WTC11 (cell line): ENCODE results near the gene PCDHGC4. TPM values are rescaled to one million over a fixed set of nuclear protein-coding genes. Genes with fewer than 3 reads are reported as not detected.

ENCODE experiments used
- ATAC-seq: fragments of 200-7000 bp; cut with Tn5 transposase; 2 replicates; pipeline ENCODE4 v1.10.0; 2021; ENCODE audit warnings: mild to moderate bottlenecking, moderate library complexity
- CTCF ChIA-PET: fragments of 300-600 bp; sonication (Branson Sonifier 250); formaldehyde crosslinking; loops from one replicate; lab custom pipeline; 2021; ENCODE audit warnings: antibody characterized with exemption; lab: Charles Lee
- POLR2A ChIA-PET: fragments of 350-600 bp; sonication (Branson Sonifier 250); formaldehyde crosslinking; loops from one replicate; lab custom pipeline; 2021; ENCODE audit warnings: antibody characterized with exemption; lab: Charles Lee
- DNase-seq: peaks from one replicate; pipeline ENCODE4 v3.0.0; 2021; ENCODE audit warnings: low spot score
- H3K27ac Mint-ChIP-seq: 2 replicates; pipeline ENCODE4 v1.8.0; 2021; ENCODE audit warnings: mixed read lengths
- H3K27me3 Mint-ChIP-seq: 2 replicates; pipeline ENCODE4 v1.8.0; 2021; ENCODE audit warnings: low read depth, mild to moderate bottlenecking, moderate library complexity, mixed read lengths
- H3K36me3 Mint-ChIP-seq: 2 replicates; pipeline ENCODE4 v1.8.0; 2021; ENCODE audit warnings: mixed read lengths
- H3K4me1 Mint-ChIP-seq: 2 replicates; pipeline ENCODE4 v1.8.0; 2022; ENCODE audit warnings: mixed read lengths
- H3K4me3 Mint-ChIP-seq: 2 replicates; pipeline ENCODE4 v1.8.0; 2021; ENCODE audit warnings: mild to moderate bottlenecking, moderate library complexity, mixed read lengths
- H3K9me3 Mint-ChIP-seq: 2 replicates; pipeline ENCODE4 v1.8.0; 2021; ENCODE audit warnings: mixed read lengths
- CREM ChIP-seq: sonication (generic); formaldehyde crosslinking; IDR thresholded peaks from 2 replicates; pipeline ENCODE4 v1.8.1; 2022; ENCODE audit warnings: mild to moderate bottlenecking, missing genetic modification reagents, moderate library complexity
- ETV6 ChIP-seq: sonication (generic); formaldehyde crosslinking; IDR thresholded peaks from 2 replicates; pipeline ENCODE4 v1.8.1; 2022; ENCODE audit warnings: mild to moderate bottlenecking, missing genetic modification reagents
- FOXK1 ChIP-seq: sonication (generic); formaldehyde crosslinking; IDR thresholded peaks from 2 replicates; pipeline ENCODE4 v1.8.0; 2022; ENCODE audit warnings: mild to moderate bottlenecking, moderate library complexity, missing genetic modification reagents
- FOXP4 ChIP-seq: sonication (generic); formaldehyde crosslinking; IDR thresholded peaks from 2 replicates; pipeline ENCODE4 v1.8.0; 2022; ENCODE audit warnings: mild to moderate bottlenecking, missing genetic modification reagents
- GABPB1 ChIP-seq: sonication (generic); formaldehyde crosslinking; IDR thresholded peaks from 2 replicates; pipeline ENCODE4 v1.8.1; 2023; ENCODE audit warnings: mild to moderate bottlenecking, missing genetic modification reagents
- GTF2I ChIP-seq: fragments of 250-450 bp; sonication (Bioruptor Pico); conservative IDR thresholded peaks from 2 replicates; pipeline ENCODE4 v1.4.0; 2021; ENCODE audit warnings: mild to moderate bottlenecking
- NR1H2 ChIP-seq: sonication (generic); formaldehyde crosslinking; IDR thresholded peaks from 2 replicates; pipeline ENCODE4 v1.9.0; 2021; ENCODE audit warnings: mild to moderate bottlenecking, moderate library complexity, missing genetic modification reagents
- SMAD3 ChIP-seq: sonication (generic); formaldehyde crosslinking; IDR thresholded peaks from 2 replicates; pipeline ENCODE4 v1.8.0; 2022; ENCODE audit warnings: missing genetic modification reagents, mild to moderate bottlenecking, borderline replicate concordance
- SP1 ChIP-seq: sonication (generic); formaldehyde crosslinking; conservative IDR thresholded peaks from 2 replicates; pipeline ENCODE4 v1.8.1; 2022; ENCODE audit warnings: missing genetic modification reagents
- TEAD1 ChIP-seq: sonication (generic); formaldehyde crosslinking; IDR thresholded peaks from 2 replicates; pipeline ENCODE4 v1.8.0; 2022; ENCODE audit warnings: mild to moderate bottlenecking, missing genetic modification reagents
- TP53 ChIP-seq: sonication (generic); formaldehyde crosslinking; IDR thresholded peaks from 2 replicates; pipeline ENCODE4 v1.8.1; 2023; ENCODE audit warnings: mild to moderate bottlenecking, missing genetic modification reagents
- ZNF219 ChIP-seq: sonication (generic); formaldehyde crosslinking; IDR thresholded peaks from 2 replicates; pipeline ENCODE4 v1.8.0; 2023; ENCODE audit warnings: missing genetic modification reagents, mild to moderate bottlenecking, borderline replicate concordance
- ZNF416 ChIP-seq: fragments of 250-450 bp; sonication (Bioruptor Pico); IDR thresholded peaks from 2 replicates; pipeline ENCODE4 v1.9.0; 2021; ENCODE audit warnings: mild to moderate bottlenecking, inconsistent platforms
- ZNF425 ChIP-seq: fragments of 250-450 bp; sonication (Bioruptor Pico); conservative IDR thresholded peaks from 2 replicates; pipeline ENCODE4 v1.9.0; 2021; ENCODE audit warnings: mild to moderate bottlenecking
- ZNF671 ChIP-seq: fragments of 250-450 bp; sonication (Bioruptor Pico); IDR thresholded peaks from 2 replicates; pipeline ENCODE4 v1.8.0; 2021; ENCODE audit warnings: mild to moderate bottlenecking
- total RNA-seq: library from RNA; stranded (reverse); gene quantifications from 3 replicates; pipeline ENCODE4 v1.2.3, GENCODE V29; 2021
- TF ChIP-seq, protein P1 (sequence below): sonication (generic); formaldehyde crosslinking; IDR thresholded peaks from 2 replicates; pipeline ENCODE4 v1.8.0; 2022; ENCODE audit warnings: missing genetic modification reagents

The PCDHGC4 gene
- total RNA-seq, 1 experiment from 2014 or later = 6.1 TPM

DNA sequence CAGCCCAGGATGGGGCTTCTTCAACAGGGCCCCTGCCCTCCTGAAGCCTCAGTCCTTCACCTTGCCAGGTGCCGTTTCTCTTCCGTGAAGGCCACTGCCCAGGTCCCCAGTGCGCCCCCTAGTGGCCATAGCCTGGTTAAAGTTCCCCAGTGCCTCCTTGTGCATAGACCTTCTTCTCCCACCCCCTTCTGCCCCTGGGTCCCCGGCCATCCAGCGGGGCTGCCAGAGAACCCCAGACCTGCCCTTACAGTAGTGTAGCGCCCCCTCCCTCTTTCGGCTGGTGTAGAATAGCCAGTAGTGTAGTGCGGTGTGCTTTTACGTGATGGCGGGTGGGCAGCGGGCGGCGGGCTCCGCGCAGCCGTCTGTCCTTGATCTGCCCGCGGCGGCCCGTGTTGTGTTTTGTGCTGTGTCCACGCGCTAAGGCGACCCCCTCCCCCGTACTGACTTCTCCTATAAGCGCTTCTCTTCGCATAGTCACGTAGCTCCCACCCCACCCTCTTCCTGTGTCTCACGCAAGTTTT lies 27.6 kb downstream of the PCDHGC4 start (continued):
- peak; percentile 41; the same call in 1 of the 2 replicates for TF ChIP-seq SMAD3 (CRISPR knock-in tag)

- TF ChIP-seq ZNF416 (CRISPR knock-in tag) (no peak), SP1 (CRISPR knock-in tag) (0 out of 2 replicates have a peak, but pooled peaks have one; percentile 2), ZNF671 (CRISPR knock-in tag) (no peak), FOXP4 (CRISPR knock-in tag) (0 out of 2 replicates have a peak, but pooled peaks have one; percentile 5), FOXK1 (0 out of 2 replicates have a peak, but pooled peaks have one; percentile 0), ZNF219 (CRISPR knock-in tag) (no peak), TP53 (CRISPR knock-in tag) (peak; percentile 68; the same call in 1 of the 2 replicates), NR1H2 (no peak), CREM (CRISPR knock-in tag) (no peak), GTF2I (CRISPR knock-in tag) (no peak)
- Mint-ChIP-seq H3K4me1 (peaks cover 55% of the 10 kb centered on the region), H3K27me3 (no peaks in the 10 kb centered on the region), H3K9me3 (no peaks in the 10 kb centered on the region), H3K27ac (peak overlapping the region; percentile 94), H3K4me3 (peak overlapping the region; percentile 87), H3K36me3 (peaks cover 23% of the 10 kb centered on the region)
- ChIA-PET CTCF (interaction anchor here (0.6 to 10.5 kb wide), 46 partner anchors 8 to 1392 kb away, joined by 3 to 131 read pairs (median 6); partner anchors contain the start of genes DIAPH1, PCDHB10, PCDHB14 and PCDHB15), POLR2A (interaction anchor here (0.7 to 2.5 kb wide), 15 partner anchors 9 to 205 kb away, joined by 3 to 10 read pairs (median 4); partner anchors contain the start of genes PCDHGA10, PCDHGA11, PCDHGA12 and PCDHGC3)
- ATAC-seq (no peak), DNase-seq (peak; percentile 51)
These were observed 28.2 kb downstream of the PCDHGC4 start for GRCh38 chr5:141512911-141513626.

GRCh38 chr5:141513627-141514329 lies 28.9 kb downstream of the PCDHGC4 start:
- CTCF ChIA-PET = interaction anchor here (0.5 to 10.5 kb wide), 45 partner anchors 8 to 1393 kb away, joined by 3 to 131 read pairs (median 6); partner anchors contain the start of genes DIAPH1, PCDHB10, PCDHB14 and PCDHB15
- H3K36me3 Mint-ChIP-seq = peaks cover 25% of the 10 kb centered on the region
- ATAC-seq (peak; percentile 38), DNase-seq (peak; percentile 69)
- H3K27me3 Mint-ChIP-seq = no peaks in the 10 kb centered on the region
- POLR2A ChIA-PET = interaction anchor here (0.6 to 2.5 kb wide), 15 partner anchors 8 to 194 kb away, joined by 3 to 10 read pairs (median 4); partner anchors contain the start of genes PCDHGA10, PCDHGA11, PCDHGA12 and PCDHGB7
- H3K9me3 Mint-ChIP-seq = no peaks in the 10 kb centered on the region
- peak overlapping the region; percentile 94 for H3K27ac Mint-ChIP-seq
- TF ChIP-seq TP53 (CRISPR knock-in tag) = 0 out of 2 replicates have a peak, but pooled peaks have one; percentile 51
- peak; percentile 75; the same call in 1 of the 2 replicates for TF ChIP-seq ETV6 (CRISPR knock-in tag)
- TF ChIP-seq, protein P1, sequence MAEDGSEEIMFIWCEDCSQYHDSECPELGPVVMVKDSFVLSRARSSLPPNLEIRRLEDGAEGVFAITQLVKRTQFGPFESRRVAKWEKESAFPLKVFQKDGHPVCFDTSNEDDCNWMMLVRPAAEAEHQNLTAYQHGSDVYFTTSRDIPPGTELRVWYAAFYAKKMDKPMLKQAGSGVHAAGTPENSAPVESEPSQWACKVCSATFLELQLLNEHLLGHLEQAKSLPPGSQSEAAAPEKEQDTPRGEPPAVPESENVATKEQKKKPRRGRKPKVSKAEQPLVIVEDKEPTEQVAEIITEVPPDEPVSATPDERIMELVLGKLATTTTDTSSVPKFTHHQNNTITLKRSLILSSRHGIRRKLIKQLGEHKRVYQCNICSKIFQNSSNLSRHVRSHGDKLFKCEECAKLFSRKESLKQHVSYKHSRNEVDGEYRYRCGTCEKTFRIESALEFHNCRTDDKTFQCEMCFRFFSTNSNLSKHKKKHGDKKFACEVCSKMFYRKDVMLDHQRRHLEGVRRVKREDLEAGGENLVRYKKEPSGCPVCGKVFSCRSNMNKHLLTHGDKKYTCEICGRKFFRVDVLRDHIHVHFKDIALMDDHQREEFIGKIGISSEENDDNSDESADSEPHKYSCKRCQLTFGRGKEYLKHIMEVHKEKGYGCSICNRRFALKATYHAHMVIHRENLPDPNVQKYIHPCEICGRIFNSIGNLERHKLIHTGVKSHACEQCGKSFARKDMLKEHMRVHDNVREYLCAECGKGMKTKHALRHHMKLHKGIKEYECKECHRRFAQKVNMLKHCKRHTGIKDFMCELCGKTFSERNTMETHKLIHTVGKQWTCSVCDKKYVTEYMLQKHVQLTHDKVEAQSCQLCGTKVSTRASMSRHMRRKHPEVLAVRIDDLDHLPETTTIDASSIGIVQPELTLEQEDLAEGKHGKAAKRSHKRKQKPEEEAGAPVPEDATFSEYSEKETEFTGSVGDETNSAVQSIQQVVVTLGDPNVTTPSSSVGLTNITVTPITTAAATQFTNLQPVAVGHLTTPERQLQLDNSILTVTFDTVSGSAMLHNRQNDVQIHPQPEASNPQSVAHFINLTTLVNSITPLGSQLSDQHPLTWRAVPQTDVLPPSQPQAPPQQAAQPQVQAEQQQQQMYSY (CRISPR knock-in tag) = peak; percentile 77
- TF ChIP-seq FOXP4 (CRISPR knock-in tag) = peak; percentile 39; the same call in 1 of the 2 replicates
- no peak for TF ChIP-seq ZNF425 (CRISPR knock-in tag)
- TF ChIP-seq TEAD1 (CRISPR knock-in tag) = peak; percentile 58; the same call in 1 of the 2 replicates
- no peak for TF ChIP-seq GABPB1 (CRISPR knock-in tag)
- peak; percentile 26; the same call in 1 of the 2 replicates for TF ChIP-seq SP1 (CRISPR knock-in tag)
- H3K4me1 Mint-ChIP-seq = peaks cover 49% of the 10 kb centered on the region
- peak overlapping the region; percentile 87 for H3K4me3 Mint-ChIP-seq
